Anterior cingulate cortex (tissue), 58 donors: ENCODE data around the gene PKLR.
"Not testable (repeated sequence)": the region's sequence is repeated elsewhere in the genome, so short reads cannot be mapped to it uniquely, and the experiment has no call there.

Source experiments
- DNase-seq, 58 donors: peaks; one replicate each; lab custom pipeline; 2025; lab: John Stamatoyannopoulos, UW

Gene PKLR

DNA sequence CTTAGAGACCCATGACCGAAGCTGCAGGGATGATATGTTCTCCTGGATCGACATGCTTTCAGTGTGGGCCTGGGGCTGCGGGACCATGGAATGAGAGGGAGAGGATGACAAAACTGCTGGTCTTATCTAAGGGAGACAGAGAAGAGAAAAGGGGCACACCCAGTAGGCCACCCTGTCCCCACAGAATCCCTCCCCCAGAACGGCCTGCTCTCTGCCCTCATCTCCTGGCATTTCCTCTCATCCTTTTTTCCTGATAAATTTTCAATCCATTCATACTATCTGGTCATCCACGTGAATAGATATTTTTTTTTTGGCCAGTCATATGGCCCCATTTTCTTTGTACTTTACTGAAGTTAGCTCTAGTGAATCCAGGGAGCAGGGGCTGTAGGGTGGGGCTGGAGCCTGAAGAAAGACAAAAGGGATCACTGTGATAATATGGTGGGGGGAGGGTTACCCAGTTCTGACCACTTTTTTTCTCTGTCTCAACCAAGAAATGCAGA, at the start of gene PKLR:
Gene PKLR (minus strand): TSS at position 97 of the 500 bp plus-strand sequence. CDS start 43 bp downstream, at position 54.
- DNase-seq: no peak

DNA sequence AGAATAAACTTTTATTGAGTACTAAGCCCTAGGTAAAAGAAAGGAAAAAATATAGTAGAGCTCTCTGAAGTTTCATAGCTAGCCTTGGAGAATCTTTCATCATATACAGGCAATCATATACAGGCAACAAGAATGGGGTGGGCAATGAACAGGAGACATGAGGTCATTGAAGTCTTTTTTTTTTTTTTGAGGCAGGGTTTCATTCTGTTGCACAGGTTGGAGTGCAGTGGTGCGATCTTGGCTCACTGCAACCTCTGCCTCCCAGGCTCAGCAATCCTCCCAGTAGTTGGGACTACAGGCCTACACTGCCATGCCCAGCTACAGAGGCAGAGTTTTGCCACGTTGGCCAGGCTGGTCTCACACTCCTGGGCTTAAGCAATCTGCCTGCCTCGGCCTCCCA, 41.6 kb upstream of the PKLR start:
- DNase-seq: no peak

DNA sequence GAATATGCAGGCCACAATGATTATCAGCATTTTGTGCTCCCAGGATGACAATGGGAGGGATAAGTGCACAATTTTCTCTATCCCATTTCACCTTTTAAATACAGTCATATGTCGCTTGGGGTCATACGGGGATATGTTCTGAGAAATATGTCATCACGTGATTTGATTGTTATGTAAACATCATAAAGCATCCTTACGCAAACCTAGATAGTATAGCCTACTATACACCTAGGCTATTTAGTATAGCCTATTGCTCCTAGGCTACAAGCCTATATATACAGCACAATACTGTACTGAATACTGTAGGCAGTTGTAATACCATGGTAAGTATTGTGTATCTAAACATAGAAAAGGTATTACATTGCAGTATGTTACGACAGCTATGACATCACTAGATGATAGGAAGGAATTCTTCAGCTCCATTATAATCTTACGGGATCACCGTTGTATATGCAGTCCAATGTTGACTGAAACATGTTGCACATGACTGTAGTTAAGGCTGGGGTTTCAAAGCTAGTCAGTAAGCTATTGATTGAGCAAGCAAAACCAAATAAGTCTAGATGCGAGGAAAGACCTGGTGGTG, 38.4 kb upstream of the PKLR start:
- no peak for DNase-seq

DNA sequence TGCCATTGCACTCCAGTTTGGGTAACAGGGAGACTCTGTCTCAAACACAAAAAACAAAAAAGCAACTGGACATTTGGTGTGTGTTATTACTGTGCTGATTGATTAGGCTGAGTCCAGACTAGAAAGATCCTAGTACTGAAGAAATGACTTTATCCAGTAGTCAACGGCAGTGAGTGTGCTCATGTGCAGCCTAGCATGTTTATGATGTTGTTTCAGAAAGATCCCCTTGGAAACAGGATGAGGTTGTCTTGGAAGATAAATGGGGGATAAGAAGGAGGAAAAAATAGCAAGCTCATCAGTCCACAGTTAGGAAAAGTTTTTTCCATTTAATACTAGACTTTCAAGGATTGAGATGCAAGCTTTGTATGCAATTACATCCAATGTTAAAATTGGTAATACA, 33.7 kb upstream of the PKLR start:
- no peak for DNase-seq

DNA sequence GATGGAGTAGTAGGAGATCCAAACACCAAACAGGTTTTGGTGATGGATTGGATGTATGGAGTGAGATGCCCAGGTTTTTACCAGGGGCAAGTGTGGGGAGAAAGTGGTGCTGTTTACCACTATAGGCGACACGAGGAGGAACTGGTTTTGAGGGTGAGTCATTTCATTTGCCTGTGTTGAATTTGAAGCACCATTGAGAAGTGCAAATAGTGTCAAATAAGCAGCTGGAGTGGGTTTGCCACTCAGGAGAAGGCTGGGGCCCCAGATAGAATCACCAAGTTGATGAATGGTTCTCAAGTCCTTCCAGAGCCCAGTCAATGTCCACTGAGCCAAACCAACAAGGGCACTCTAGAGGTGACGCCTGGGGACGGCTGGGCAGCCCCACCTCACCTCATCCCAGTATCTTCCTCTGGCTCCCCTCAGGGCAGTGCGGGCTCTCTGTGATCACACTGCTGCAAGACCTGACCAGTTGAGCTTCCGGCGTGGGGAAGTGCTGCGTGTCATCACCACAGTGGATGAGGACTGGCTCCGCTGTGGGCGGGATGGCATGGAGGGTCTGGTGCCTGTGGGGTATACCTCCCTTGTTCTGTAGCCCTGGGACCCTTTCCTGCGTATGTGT, 28.9 kb upstream of the PKLR start:
- DNase-seq: no peak

DNA sequence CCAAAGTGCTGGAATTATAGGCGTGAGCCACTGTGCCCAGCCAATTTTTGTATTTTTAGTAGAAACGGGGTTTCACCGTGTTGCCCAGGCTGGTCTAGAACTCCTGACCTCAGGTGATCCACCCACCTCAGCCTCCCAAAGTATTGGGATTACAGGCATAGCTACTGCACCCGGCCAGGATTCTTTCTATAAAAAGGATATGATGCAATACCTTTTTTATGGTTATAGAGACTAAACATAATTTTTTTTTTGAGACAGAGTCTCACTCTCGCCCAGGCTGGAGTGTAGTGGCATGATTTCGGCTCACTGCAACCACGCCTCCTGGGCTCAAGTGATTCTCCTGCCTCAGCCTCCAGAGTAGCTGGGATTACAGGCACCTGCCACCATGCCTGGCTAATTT, 27.6 kb upstream of the PKLR start:
- DNase-seq: not testable (repeated sequence)

DNA sequence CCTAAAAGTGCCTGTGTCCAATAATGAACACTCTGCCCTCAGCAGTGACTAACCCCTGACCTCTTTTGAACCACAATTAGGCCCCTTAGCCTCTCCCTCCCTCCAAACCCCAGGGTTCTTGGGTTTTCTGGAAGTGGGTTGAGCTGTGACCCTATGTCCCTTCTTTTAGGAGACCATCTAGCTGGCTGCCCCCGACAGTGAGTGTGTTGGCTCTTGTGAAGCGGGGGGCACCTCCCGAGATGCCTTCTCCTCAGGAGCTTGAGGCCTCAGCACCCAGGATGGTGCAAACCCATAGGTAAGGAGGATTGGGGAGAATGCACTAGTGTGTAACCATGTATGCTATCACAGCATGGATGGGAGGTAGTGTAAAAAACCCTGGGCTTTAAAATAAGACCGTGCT, 26.7 kb upstream of the PKLR start:
- no peak for DNase-seq

DNA sequence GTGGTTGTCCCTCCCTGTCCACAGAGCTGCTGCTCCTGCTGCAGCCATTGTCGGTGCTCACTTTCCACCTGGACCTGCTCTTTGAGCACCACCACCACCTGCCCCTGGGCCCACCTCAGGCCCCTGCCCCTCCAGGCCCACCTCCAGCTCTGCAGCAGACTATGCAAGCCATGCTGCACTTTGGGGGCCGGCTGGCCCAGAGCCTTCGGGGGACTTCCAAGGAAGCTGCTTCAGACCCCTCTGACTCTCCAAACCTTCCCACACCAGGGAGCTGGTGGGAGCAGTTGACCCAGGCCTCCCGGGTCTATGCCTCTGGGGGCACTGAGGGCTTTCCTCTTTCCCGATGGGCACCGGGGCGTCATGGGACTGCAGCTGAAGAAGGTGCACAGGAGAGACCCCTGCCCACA, 25.4 kb upstream of the PKLR start:
- DNase-seq: no peak

DNA sequence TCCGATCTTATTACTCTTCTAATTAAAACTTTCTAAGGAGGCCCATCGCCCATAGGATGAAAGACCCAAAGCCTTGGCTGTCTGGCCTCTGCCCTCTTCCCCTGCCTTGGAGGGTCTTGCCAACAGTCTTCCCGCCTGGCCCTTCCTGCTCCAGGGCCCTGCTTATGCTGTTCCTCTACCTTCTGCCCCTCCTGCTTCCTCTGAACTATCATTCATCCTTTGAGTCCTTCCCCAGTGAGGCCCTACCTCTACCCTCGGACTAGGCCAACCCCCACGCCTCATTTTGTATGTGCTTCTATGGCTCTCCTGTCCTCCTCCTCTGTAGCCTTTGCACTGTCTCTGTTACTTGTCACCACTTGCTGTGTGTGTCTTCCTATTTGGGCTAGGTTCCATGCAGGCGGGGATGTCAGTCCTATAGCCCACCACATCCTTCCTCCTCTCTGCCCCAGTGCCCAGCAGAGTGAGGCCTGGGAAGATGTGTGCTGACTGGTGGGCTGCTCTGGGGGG, 24.8 kb upstream of the PKLR start:
- DNase-seq: no peak

DNA sequence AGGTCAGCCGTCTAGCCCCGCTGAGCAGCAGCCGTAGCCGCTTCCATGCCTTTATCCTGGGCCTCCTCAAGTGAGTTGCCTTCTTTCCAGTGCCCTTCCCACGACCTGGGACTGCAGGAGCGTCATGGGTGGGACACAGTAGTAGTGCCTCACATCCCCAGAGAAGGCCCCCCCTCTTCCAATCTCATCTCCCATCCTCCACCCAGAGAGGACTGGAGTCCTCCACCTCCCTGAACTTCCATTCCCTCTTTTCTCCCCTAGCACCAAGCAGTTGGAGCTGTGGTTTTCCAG, 24.3 kb upstream of the PKLR start:
- no peak for DNase-seq

DNA sequence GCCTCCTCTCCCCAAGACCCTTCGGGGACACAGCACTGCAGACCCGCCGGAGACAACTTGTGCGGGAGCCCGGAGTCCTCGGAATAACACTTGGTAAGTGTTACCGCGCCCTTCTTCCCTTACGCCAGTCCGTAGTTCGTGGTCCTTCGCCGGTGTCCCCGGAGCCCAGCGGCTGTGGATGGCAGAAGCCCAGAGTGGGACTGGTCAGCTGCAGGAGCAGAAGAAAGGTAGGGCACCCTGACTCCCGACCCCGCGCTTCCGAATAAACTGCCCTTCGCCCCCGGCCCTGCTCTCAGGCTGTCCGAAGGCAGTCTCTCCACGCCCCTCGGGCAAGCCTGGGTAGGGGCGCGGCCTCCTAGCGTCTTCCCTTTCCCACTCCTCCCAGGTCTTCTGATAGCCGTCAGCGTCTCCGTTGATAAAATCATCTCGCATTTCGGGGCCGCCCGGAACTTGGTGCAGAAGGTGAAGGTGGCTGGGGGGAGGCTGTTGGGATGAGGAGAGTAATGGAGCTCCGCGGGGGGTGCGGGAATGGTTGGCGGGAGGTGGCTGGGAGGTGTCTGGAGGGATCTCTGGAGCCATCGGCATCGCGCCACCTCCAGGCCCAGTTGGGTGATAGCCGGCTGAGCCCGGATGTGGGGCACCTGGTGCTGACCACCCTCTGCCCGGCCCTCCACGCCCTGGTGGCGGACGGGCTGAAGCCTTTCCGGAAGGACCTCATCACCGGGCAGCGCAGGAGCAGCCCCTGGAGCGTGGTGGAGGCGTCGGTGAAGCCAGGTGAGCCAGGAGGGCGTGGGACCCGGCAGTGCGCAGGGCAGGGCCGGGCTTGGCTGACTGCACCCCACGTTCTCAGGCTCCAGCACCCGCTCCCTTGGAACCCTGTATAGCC, 23.7 kb upstream of the PKLR start:
- DNase-seq: peak in 12 of 58 donors; percentile 16 to 53 (median 36)

DNA sequence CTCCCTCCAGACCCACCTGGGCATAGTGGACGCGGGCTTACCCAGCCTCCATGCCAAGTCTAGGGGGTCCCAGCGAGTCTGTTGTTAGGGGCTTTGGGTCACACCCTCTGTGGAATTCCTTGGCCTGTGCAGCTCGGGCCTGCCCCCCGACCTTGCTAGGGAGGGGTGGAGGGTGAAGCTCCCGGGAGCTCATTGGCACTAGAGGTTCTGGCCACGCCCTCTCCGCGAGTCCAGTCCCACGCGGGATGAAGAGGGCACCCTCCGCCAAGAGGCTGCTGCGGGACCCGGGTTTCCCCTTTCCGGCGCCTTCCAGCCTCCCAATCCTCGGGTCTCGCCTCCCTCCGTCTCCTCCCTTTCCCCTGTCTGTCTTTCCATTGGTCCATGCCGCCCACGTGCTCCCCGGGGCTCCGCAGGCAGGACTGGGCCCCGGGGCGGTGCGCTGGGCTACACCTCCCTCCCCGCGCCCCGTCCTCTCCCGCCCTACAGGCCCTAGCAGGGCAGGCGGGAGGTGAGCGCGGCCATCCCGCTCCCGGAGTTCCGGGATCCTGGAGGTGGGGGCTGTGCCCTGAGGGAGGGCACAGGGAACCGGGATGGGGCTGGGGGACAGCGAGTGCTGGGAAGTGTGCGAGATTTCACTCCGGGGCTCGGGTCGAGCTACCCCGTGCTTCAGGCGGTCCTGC, 22.9 kb upstream of the PKLR start:
- peak; percentile 38 to 96 (median 90) for DNase-seq

DNA sequence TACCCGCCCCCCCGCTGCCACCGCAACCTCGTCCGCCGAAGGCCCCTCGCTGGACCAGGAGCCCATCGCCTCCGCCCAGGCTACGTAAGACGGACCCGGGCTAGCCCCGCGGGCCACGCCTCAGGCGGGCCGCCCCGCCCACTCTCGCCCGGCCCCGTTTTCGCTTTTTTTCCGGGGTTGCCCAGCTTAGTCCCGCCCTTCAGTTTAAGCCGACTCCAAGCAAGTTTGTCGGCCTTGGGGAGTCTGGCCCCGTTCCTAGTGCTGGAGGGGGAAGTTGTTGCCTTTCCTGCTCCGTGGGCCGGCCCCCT, 22.4 kb upstream of the PKLR start:
- DNase-seq: peak in 53 of 58 donors; percentile 7 to 86 (median 71)

DNA sequence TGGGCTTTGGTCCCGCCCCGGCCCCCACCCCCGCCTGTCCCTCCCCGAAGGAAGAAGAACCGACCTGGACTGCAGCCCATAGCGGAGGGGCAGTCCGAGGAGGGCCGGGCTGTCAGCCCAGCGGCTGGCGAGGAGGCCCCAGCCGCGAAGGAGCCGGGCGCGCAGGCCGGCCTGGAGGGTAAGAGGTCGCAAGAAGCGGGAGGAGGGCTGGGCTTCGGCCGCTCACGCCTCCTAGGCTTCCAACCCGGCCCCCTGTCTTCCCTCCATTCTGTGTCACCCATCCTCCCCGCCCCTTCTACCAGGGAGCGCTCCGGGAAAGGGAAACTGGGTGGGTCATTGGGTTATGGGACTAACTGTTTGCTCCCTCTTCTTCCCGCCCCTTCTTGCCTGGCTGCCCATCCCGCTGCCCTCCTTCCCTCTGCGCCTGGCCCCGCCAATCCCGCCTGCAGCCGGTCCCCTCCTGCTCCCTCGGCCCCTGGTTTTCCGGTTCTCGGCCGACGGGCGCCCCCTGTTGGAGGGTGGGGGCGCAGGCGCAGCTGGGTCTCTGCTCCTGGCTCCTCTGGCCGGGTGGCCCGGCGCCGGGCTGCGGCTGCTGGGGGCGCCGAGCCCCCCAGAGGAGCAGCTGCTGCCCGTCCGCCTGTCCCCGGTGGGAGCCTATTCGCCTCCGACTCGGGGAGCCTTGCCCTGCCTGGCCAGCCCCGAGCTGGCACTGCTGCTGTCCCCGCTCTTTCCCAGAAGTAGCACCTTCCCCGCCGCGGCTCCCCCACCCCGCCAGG, 21.9 kb upstream of the PKLR start:
- DNase-seq: peak; percentile 19 to 87 (median 74)

DNA sequence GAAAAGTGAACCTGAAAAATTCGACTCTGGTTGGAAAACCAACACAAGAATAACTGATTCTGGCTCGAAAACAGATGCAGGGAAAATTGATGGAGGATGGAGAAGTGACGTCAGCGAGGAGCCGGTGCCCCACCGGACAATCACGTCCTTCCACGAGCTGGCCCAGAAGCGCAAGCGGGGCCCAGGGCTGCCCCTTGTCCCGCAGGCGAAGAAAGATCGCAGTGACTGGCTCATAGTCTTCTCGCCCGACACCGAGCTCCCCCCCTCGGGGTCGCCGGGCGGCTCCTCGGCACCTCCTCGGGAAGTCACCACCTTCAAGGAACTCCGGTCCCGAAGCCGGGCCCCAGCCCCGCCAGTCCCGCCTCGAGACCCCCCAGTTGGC, 21.3 kb upstream of the PKLR start:
- DNase-seq: peak in 13 of 58 donors; percentile 10 to 67 (median 42)

DNA sequence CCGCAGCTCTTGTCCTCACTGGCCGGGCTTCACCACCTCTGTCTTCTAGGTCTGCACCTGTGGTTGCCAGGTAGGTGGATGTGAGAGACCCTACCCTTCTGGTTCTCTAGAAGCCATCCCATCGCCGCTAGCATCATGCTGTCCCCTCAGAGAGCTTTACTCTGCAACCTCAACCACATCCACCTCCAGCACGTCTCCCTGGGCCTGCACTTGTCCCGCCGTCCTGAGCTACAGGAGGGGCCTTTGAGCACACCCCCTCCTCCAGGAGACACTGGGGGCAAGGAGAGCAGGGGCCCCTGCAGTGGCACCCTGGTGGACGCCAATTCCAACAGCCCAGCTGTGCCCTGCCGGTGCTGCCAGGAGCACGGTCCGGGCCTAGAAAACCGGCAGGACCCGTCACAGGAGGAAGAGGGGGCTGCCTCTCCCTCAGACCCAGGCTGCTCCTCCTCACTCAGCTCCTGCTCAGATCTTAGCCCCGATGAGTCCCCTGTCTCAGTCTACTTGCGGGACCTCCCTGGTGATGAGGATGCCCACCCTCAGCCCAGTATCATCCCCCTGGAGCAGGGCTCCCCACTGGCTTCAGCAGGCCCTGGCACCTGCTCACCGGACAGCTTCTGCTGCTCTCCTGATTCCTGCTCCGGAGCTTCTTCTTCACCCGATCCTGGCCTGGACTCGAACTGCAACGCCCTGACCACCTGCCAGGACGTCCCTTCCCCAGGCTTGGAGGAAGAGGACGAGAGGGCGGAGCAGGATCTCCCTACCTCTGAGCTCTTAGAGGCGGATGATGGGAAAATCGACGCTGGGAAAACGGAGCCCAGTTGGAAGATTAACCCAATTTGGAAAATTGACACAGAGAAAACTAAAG, 20.6 kb upstream of the PKLR start:
- DNase-seq: peak in 3 of 58 donors; percentile 20 to 57 (median 27)

DNA sequence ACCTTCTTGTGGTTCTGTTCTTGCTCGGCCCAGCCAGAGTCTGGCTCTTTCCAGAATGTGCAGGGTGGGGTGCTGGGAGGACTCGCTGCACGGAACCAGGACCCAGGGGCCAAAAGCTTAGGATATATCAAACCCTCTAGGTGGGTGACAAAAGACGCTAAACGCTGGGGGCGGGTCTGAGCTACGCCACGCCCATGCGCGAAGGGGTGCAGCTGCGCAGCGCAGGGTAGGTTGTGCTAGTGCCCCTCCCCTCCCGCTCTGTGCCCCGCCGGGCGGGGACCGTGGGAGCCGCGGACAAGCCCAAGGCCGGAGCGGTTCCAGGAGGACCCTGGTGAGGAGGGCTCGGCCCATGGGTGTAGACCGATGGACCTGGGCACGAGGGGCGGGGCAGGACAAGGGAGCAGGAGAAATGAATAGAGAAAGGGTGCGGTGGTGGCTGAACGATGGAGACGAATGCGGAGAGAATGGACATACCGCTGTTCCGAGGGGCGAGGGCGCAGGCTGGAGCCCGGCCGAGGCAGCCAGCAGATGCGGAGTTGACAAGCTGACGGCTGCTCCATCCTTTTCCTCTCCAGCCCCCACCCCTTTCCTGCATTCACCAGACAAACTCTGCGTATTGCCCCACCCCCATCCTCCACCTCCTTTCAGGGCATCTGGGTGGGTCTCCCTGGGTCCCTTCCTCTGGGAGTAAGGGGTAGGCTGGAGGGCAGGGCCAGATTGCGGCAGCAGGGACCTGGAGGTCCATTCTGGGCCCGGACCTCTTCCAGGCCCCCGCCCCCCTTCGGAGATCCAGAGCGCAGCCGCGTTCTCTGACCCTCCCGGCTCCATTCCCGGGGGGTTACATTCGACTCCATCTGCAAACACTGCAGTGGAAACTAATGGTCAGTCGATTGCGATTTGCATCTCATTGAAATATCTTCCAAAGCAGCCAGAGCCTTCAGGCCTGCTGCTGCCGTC, 19.7 kb upstream of the PKLR start, which contains the start of gene RUSC1:
Gene RUSC1 (plus strand): TSS at position 234 of the 957 bp plus-strand sequence. CDS start 880 bp downstream, outside the sequence.
- DNase-seq: peak in 57 of 58 donors; percentile 17 to 90 (median 72)

DNA sequence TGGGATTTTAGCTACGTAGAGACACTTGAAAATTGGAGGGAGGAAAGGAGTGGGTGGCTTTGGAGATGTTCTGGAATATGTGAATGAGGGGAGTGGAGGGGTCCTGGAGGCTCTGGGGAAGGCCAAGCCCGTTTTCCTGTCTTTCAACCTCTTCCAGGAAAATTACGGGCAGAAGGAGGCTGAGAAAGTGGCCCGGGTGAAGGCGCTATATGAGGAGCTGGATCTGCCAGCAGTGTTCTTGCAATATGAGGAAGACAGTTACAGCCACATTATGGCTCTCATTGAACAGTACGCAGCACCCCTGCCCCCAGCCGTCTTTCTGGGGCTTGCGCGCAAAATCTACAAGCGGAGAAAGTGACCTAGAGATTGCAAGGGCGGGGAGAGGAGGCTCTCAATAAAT, 19.0 kb upstream of the PKLR start:
- no peak for DNase-seq
